Gastrocnemius medialis (tissue), 4 donors: ENCODE results near the gene CBLIF.

Source experiments
- CTCF ChIP-seq, 5 experiments: fragments of 450-650 bp in 3 of 5; fragments of 200-600 bp in 2 of 5; sonication (generic) in 2 of 5; IDR thresholded peaks in 4 of 5; conservative IDR thresholded peaks in 1 of 5; 1 replicate in 4 of 5; 2 replicates in 1 of 5; pipeline ENCODE4 v1.5.1; 2016 to 2019; ENCODE audit warnings: antibody characterized with exemption in 5 of 5, mild to moderate bottlenecking in 3 of 5, moderate library complexity in 3 of 5
- POLR2A ChIP-seq, 2 donors: fragments of 450-650 bp; IDR thresholded peaks; one replicate each; pipeline ENCODE4 v1.6.1; 2017; ENCODE audit warnings: antibody characterized with exemption in 2 of 2, mild to moderate bottlenecking in 2 of 2, moderate library complexity in 2 of 2

GRCh38 chr11:59842316-59842715 is 3.0 kb downstream of the CBLIF start:
- TF ChIP-seq CTCF (IDR thresholded peaks at IDR 0.05 in 4 of 5, conservative IDR thresholded peaks at IDR 0.05 in 1 of 5) (no peak), POLR2A (IDR thresholded peaks at IDR 0.05) (no peak)
